CD4-positive, alpha-beta T cell (primary cell): ENCODE measurements around the gene GAS7. TPM values are rescaled to one million over a fixed set of nuclear protein-coding genes. Genes with fewer than 3 reads are reported as not detected.

Experiments
- ATAC-seq: fragments of 200-7000 bp; cut with Tn5 transposase; one replicate; pipeline ENCODE4 v1.10.0; 2022; ENCODE audit warnings: mild to moderate bottlenecking; ENCODE audit not compliant: poor library complexity
- CTCF ChIA-PET: fragments of 350-600 bp; sonication (Branson Sonifier 250); formaldehyde crosslinking; loops from one replicate; lab custom pipeline; 2021; ENCODE audit warnings: antibody characterized with exemption, inconsistent platforms; lab: Charles Lee
- POLR2A ChIA-PET: fragments of 350-600 bp; sonication (Branson Sonifier 250); formaldehyde crosslinking; loops from one replicate; lab custom pipeline; 2021; ENCODE audit warnings: antibody characterized with exemption, inconsistent platforms; lab: Charles Lee
- DNase-seq, 14 experiments: peaks; one replicate each; pipeline ENCODE4 v3.0.0-alpha.2; 2013 to 2020; ENCODE audit warnings: mixed read lengths in 2 of 14
- H3K27ac ChIP-seq, 2 donors: one replicate each; pipeline versions ENCODE4 v1.5.1 to v1.7.0; 2013; ENCODE audit warnings: low read length in 2 of 2, low read depth in 1 of 2, mild to moderate bottlenecking in 1 of 2
- H3K27me3 ChIP-seq, 2 experiments: 1 replicate in 1 of 2; 2 replicates in 1 of 2; pipeline versions ENCODE4 v1.6.1 to v1.7.0; 2013; ENCODE audit warnings: low read length in 2 of 2, control low read depth in 1 of 2, mild to moderate bottlenecking in 1 of 2, moderate library complexity in 1 of 2; ENCODE audit not compliant: insufficient read depth in 2 of 2, control insufficient read depth in 1 of 2
- H3K36me3 ChIP-seq: one replicate; pipeline ENCODE4 v1.6.1; 2013; ENCODE audit warnings: low read length, control low read depth; ENCODE audit not compliant: insufficient read depth
- H3K4me1 ChIP-seq: one replicate; pipeline ENCODE4 v1.6.1; 2013; ENCODE audit warnings: low read length, control low read depth; ENCODE audit not compliant: insufficient read depth
- H3K4me3 ChIP-seq: one replicate; pipeline ENCODE4 v1.5.1; 2013; ENCODE audit warnings: mild to moderate bottlenecking, low read length, moderate library complexity
- H3K9me3 ChIP-seq, 2 experiments: 1 replicate in 1 of 2; 2 replicates in 1 of 2; pipeline versions ENCODE4 v1.6.1 to v1.7.0; 2013; ENCODE audit warnings: low read length in 2 of 2, mild to moderate bottlenecking in 2 of 2, control low read depth in 1 of 2, moderate library complexity in 1 of 2; ENCODE audit not compliant: control insufficient read depth in 1 of 2, insufficient read depth in 1 of 2
- H3K27ac Mint-ChIP-seq: one replicate; pipeline ENCODE4 v1.8.0; 2020; ENCODE audit warnings: mixed read lengths
- H3K27me3 Mint-ChIP-seq: one replicate; pipeline ENCODE4 v1.8.0; 2021; ENCODE audit warnings: mixed read lengths
- H3K36me3 Mint-ChIP-seq: one replicate; pipeline ENCODE4 v1.8.0; 2021; ENCODE audit warnings: low read depth, mixed read lengths
- H3K4me1 Mint-ChIP-seq: one replicate; pipeline ENCODE4 v1.8.0; 2021; ENCODE audit warnings: low read depth, mixed read lengths
- H3K4me3 Mint-ChIP-seq: one replicate; pipeline ENCODE4 v1.8.0; 2020; ENCODE audit warnings: mild to moderate bottlenecking, mixed read lengths
- H3K9me3 Mint-ChIP-seq: one replicate; pipeline ENCODE4 v1.8.0; 2020; ENCODE audit warnings: mixed read lengths
- CTCF ChIP-seq: fragments of 200-600 bp; IDR thresholded peaks from one replicate; pipeline ENCODE4 v1.8.0; 2022; ENCODE audit warnings: antibody characterized with exemption, mild to moderate bottlenecking
- intact Hi-C, 2 experiments: fragments of 100-400 bp; cut with DNase I in 1 of 2; cut with micrococcal nuclease in 1 of 2; formaldehyde crosslinking; loops; one replicate each; pipeline versions ENCODE4 v1.15.1 to v1.9.0; 2023 to 2025; cut with DNase I, micrococcal nuclease
- total RNA-seq, 174 experiments: library from RNA in 2 of 174; stranded (reverse) in 2 of 174; gene quantifications; one replicate each; pipeline ENCODE4 v1.2.3 and lab custom pipeline; 2021 to 2026

GAS7 gene
- total RNA-seq, 2 experiments from 2014 or later, result 1.8 to 3.4 TPM

GRCh38 chr17:10118788-10119130, 79.6 kb downstream of the GAS7 start:
- Histone ChIP-seq H3K27me3 (no peaks in the 10 kb centered on the region), H3K27ac (no peak overlapping the region), H3K4me1 (peaks cover 78% of the 10 kb centered on the region), H3K4me3 (no peak overlapping the region), H3K36me3 (no peaks in the 10 kb centered on the region), H3K9me3 (peaks cover 0 to 6% of the 10 kb centered on the region in 2 experiments)
- intact Hi-C loops, result loop anchor here (5.0 to 10.0 kb wide), 3 partner anchors 49 to 79 kb away; partner anchors contain the start of gene GAS7 (in 1 of the 2)
- peak overlapping the region; percentile 0 for H3K27ac Mint-ChIP-seq
- no peak overlapping the region for H3K4me3 Mint-ChIP-seq
- ATAC-seq, result no peak
- no peaks in the 10 kb centered on the region for H3K9me3 Mint-ChIP-seq
- DNase-seq, result no peak
- ChIA-PET CTCF (no interaction called here), POLR2A (no interaction called here)
- H3K27me3 Mint-ChIP-seq, result peaks cover 4% of the 10 kb centered on the region
- no peak for TF ChIP-seq CTCF
- H3K36me3 Mint-ChIP-seq, result no peaks in the 10 kb centered on the region
- H3K4me1 Mint-ChIP-seq, result peaks cover 70% of the 10 kb centered on the region

- H3K27ac Mint-ChIP-seq, result no peak overlapping the region
- POLR2A ChIA-PET, result no interaction called here
- ATAC-seq, result no peak
Observed at GRCh38 chr17:10117581-10118001, 80.8 kb downstream of the GAS7 start.

GRCh38 chr17:10116753-10117420, 81.5 kb downstream of the GAS7 start:
- no peak overlapping the region for H3K4me3 Mint-ChIP-seq
- H3K36me3 Mint-ChIP-seq, result no peaks in the 10 kb centered on the region
- CTCF ChIA-PET, result no interaction called here
- peak overlapping the region in 1 of 2 donors; percentile 2 for H3K27ac ChIP-seq
- TF ChIP-seq CTCF, result no peak
- intact Hi-C loops, result loop anchor here (5.0 to 10.0 kb wide), 3 partner anchors 50 to 80 kb away; partner anchors contain the start of gene GAS7 (in 1 of the 2)
- ATAC-seq, result no peak
- no peak for DNase-seq
- H3K9me3 ChIP-seq, result peaks cover 0 to 5% of the 10 kb centered on the region in 2 experiments
- H3K27me3 ChIP-seq, result no peaks in the 10 kb centered on the region
- H3K36me3 ChIP-seq, result no peaks in the 10 kb centered on the region
- H3K4me1 ChIP-seq, result peaks cover 77% of the 10 kb centered on the region
- no peak overlapping the region for H3K4me3 ChIP-seq
- POLR2A ChIA-PET, result no interaction called here
- peaks cover 4% of the 10 kb centered on the region for H3K27me3 Mint-ChIP-seq
- peaks cover 75% of the 10 kb centered on the region for H3K4me1 Mint-ChIP-seq
- no peaks in the 10 kb centered on the region for H3K9me3 Mint-ChIP-seq
- no peak overlapping the region for H3K27ac Mint-ChIP-seq

More at GRCh38 chr17:10117581-10118001, 80.8 kb downstream of the GAS7 start:
- H3K4me3 Mint-ChIP-seq, result no peak overlapping the region
- H3K4me1 Mint-ChIP-seq, result peaks cover 79% of the 10 kb centered on the region
- Histone ChIP-seq H3K4me3 (no peak overlapping the region), H3K36me3 (no peaks in the 10 kb centered on the region), H3K9me3 (peaks cover 0 to 5% of the 10 kb centered on the region in 2 experiments), H3K27me3 (no peaks in the 10 kb centered on the region), H3K4me1 (peaks cover 83% of the 10 kb centered on the region), H3K27ac (no peak overlapping the region)
- H3K27me3 Mint-ChIP-seq, result peaks cover 4% of the 10 kb centered on the region
- intact Hi-C loops, result loop anchor here (5.0 to 10.0 kb wide), 3 partner anchors 50 to 80 kb away; partner anchors contain the start of gene GAS7 (in 1 of the 2)
- no peaks in the 10 kb centered on the region for H3K9me3 Mint-ChIP-seq
- peak in 3 of 14 experiments; percentile 39 to 48 (median 47) for DNase-seq
- CTCF ChIA-PET, result no interaction called here
- no peak for TF ChIP-seq CTCF
- H3K36me3 Mint-ChIP-seq, result no peaks in the 10 kb centered on the region
